GM23338 (cell line): Measurements from ENCODE around the gene MGAT5. TPM values are rescaled to one million over a fixed set of nuclear protein-coding genes. Genes with fewer than 3 reads are reported as not detected.

Experiments
- ATAC-seq: fragments of 200-7000 bp; cut with Tn5 transposase; 3 replicates; pipeline ENCODE4 v1.9.1; 2020
- DNase-seq: peaks from one replicate; pipeline ENCODE4 v3.0.0-alpha.2; 2015; ENCODE audit warnings: low spot score
- H2AFZ ChIP-seq: fragments of 200-600 bp; sonication (generic); 2 replicates; pipeline ENCODE4 v1.8.0; 2016; ENCODE audit warnings: antibody characterized with exemption, mild to moderate bottlenecking, moderate library complexity
- H3F3A ChIP-seq: fragments of 200-600 bp; sonication (generic); replicated peaks from 2 replicates; pipeline ENCODE4 v1.8.0; 2017; ENCODE audit warnings: antibody characterized with exemption, mixed run types, low read depth
- H3K27ac ChIP-seq: fragments of 200-600 bp; sonication (generic); 2 replicates; pipeline ENCODE4 v1.6.1; 2016; ENCODE audit warnings: low read depth
- H3K27me3 ChIP-seq: fragments of 200-600 bp; sonication (generic); 2 replicates; pipeline ENCODE4 v1.8.0; 2016; ENCODE audit warnings: mild to moderate bottlenecking, mixed run types, moderate library complexity; ENCODE audit not compliant: insufficient read depth
- H3K36me3 ChIP-seq: fragments of 200-600 bp; sonication (generic); 2 replicates; pipeline ENCODE4 v1.8.0; 2016; ENCODE audit warnings: mild to moderate bottlenecking; ENCODE audit not compliant: insufficient read depth
- H3K4me1 ChIP-seq: fragments of 200-600 bp; sonication (generic); 2 replicates; pipeline ENCODE4 v1.8.0; 2016; ENCODE audit warnings: mild to moderate bottlenecking, moderate library complexity; ENCODE audit not compliant: insufficient read depth
- H3K4me2 ChIP-seq: fragments of 200-600 bp; sonication (generic); 2 replicates; pipeline ENCODE4 v1.7.1; 2017; ENCODE audit warnings: mixed run types
- H3K4me3 ChIP-seq: fragments of 200-600 bp; sonication (generic); 2 replicates; pipeline ENCODE4 v1.6.1; 2016; ENCODE audit warnings: mixed run types
- H3K79me2 ChIP-seq: fragments of 200-600 bp; sonication (generic); replicated peaks from 2 replicates; pipeline ENCODE4 v1.8.0; 2017; ENCODE audit warnings: mild to moderate bottlenecking; ENCODE audit not compliant: insufficient read depth
- H3K9me2 ChIP-seq: fragments of 200-600 bp; sonication (generic); 2 replicates; pipeline ENCODE4 v1.8.0; 2017; ENCODE audit not compliant: insufficient read depth
- H4K20me1 ChIP-seq: fragments of 200-600 bp; sonication (generic); replicated peaks from 2 replicates; pipeline ENCODE4 v1.8.0; 2017; ENCODE audit warnings: mild to moderate bottlenecking; ENCODE audit not compliant: insufficient read depth
- H3K27ac Mint-ChIP-seq: 2 replicates; pipeline ENCODE4 v1.8.0; 2020; ENCODE audit warnings: inconsistent platforms, mild to moderate bottlenecking, moderate library complexity, mixed read lengths
- H3K27me3 Mint-ChIP-seq: 3 replicates; pipeline ENCODE4 v1.8.0; 2022; ENCODE audit warnings: low read depth, mild to moderate bottlenecking, moderate library complexity, mixed read lengths, inconsistent platforms; ENCODE audit not compliant: insufficient read depth, poor library complexity
- H3K36me3 Mint-ChIP-seq: 3 replicates; pipeline ENCODE4 v1.8.0; 2021; ENCODE audit warnings: low read depth, mild to moderate bottlenecking, inconsistent platforms, moderate library complexity, mixed read lengths
- H3K4me1 Mint-ChIP-seq: 3 replicates; pipeline ENCODE4 v1.8.0; 2020; ENCODE audit warnings: mild to moderate bottlenecking, inconsistent platforms, mixed read lengths
- H3K4me3 Mint-ChIP-seq: 3 replicates; pipeline ENCODE4 v1.8.0; 2021; ENCODE audit warnings: moderate library complexity, mild to moderate bottlenecking, inconsistent platforms, mixed read lengths
- H3K9me3 Mint-ChIP-seq: 3 replicates; pipeline ENCODE4 v1.8.0; 2020; ENCODE audit warnings: moderate library complexity, mild to moderate bottlenecking, inconsistent platforms, mixed read lengths
- EZH2phosphoT487 ChIP-seq: fragments of 200-600 bp; sonication (generic); IDR thresholded peaks from one replicate; pipeline ENCODE4 v1.8.1; 2018; ENCODE audit warnings: antibody characterized with exemption; ENCODE audit not compliant: unreplicated experiment
- JUNB ChIP-seq: IDR thresholded peaks from one replicate; pipeline ENCODE4 v1.6.1; 2016; ENCODE audit warnings: antibody characterized with exemption; ENCODE audit not compliant: unreplicated experiment
- NANOG ChIP-seq: IDR thresholded peaks from 2 replicates; pipeline ENCODE4 v1.6.1; 2016; ENCODE audit warnings: antibody characterized with exemption, borderline replicate concordance
- STAT1 ChIP-seq: IDR thresholded peaks from one replicate; pipeline ENCODE4 v1.6.1; 2016; ENCODE audit warnings: antibody characterized with exemption; ENCODE audit not compliant: unreplicated experiment
- ZNF114 ChIP-seq: fragments of 250-450 bp; sonication (Bioruptor Pico); IDR thresholded peaks from 2 replicates; pipeline ENCODE4 v1.5.0; 2020; ENCODE audit warnings: mild to moderate bottlenecking, moderate library complexity
- polyA plus RNA-seq: library from polyadenylated mRNA; unstranded; fragments of >200 nt; fragmentation: Nextera tagmentation; extraction: Ambion mirVana; gene quantifications from 2 replicates; pipeline ENCODE4 v1.2.1, GENCODE V29; 2016
- total RNA-seq: library from RNA; depleted of rRNA; stranded (reverse); fragments of >200 nt; shearing (Covaris generic); gene quantifications from 2 replicates; pipeline ENCODE4 v1.2.3, GENCODE V29; 2014
- TF ChIP-seq, protein P1 (sequence below), 2 experiments: fragments of 200-600 bp in 1 of 2; sonication (generic) in 1 of 2; conservative IDR thresholded peaks; 2 replicates each; pipeline versions ENCODE4 v1.5.1 to v1.6.1; 2016 to 2017; ENCODE audit warnings: antibody characterized with exemption in 2 of 2, low read depth in 2 of 2, mild to moderate bottlenecking in 2 of 2, moderate library complexity in 1 of 2
- TF ChIP-seq, protein P2 (sequence below): fragments of 250-450 bp; sonication (Bioruptor Pico); IDR thresholded peaks from 2 replicates; pipeline ENCODE4 v1.5.0; 2020; ENCODE audit warnings: mild to moderate bottlenecking, moderate library complexity
- TF ChIP-seq, protein P3 (sequence below): IDR thresholded peaks from 2 replicates; pipeline ENCODE4 v1.6.1; 2016; ENCODE audit warnings: antibody characterized with exemption

MGAT5 gene
- total and polyA plus RNA-seq, 2 experiments from 2014 or later = 4.6 to 27.6 TPM

DNA sequence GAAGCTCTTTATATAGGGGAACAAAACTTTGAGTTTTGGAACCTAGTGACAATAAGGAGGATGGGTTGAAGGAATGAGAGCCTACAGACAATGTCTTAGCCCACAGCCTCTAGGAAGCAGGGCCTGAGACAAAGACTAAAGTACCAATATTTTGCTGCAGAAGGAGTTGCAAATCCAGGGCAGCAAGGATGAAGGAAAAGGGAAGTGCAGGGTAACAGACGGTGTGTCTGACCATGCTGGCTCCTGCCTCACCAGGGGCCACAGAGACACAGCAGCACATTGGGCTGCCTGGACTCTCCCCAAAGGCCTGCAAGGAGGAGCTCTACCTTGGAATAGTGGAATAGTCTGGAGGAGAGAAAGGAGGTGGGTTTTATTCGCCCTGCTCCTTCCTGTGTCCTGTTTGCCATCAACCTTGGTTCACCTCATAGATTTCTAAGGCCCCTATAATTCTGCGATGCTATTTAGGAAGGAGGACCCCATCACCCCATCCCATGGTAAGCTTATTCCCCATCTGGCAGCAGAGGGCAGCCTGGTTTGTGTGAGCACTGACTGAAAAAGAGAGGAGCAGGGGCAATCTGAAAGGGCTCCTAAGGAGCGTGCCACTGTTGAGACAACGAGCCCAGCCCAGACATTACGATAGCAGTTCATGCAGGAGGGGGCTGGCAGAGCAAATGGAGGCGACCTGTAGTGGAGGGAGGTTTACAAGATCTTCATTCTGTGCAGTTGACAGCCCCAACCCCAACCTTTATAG is 143.4 kb downstream of the MGAT5 start:
- Histone ChIP-seq H3K27me3 (no peaks in the 10 kb centered on the region), H3K4me2 (no peak overlapping the region), H3K79me2 (no peaks in the 10 kb centered on the region), H3K4me1 (0 out of 2 replicates have a peak, but pooled peaks cover 4% of the 10 kb centered on the region), H2AFZ (no peak overlapping the region), H3K9me2 (no peaks in the 10 kb centered on the region), H4K20me1 (no peaks in the 10 kb centered on the region), H3K4me3 (no peak overlapping the region), H3K36me3 (no peaks in the 10 kb centered on the region), H3K27ac (no peak overlapping the region), H3F3A (no peaks in the 10 kb centered on the region)
- H3K9me3 Mint-ChIP-seq = no peaks in the 10 kb centered on the region
- no peak overlapping the region for H3K4me3 Mint-ChIP-seq
- no peaks in the 10 kb centered on the region for H3K36me3 Mint-ChIP-seq
- H3K27me3 Mint-ChIP-seq = peaks cover 4% of the 10 kb centered on the region
- peaks cover 22% of the 10 kb centered on the region for H3K4me1 Mint-ChIP-seq
- no peak overlapping the region for H3K27ac Mint-ChIP-seq
- no peak for DNase-seq
- TF ChIP-seq NANOG = no peak
- no peak for TF ChIP-seq JUNB
- TF ChIP-seq EZH2phosphoT487 = no peak
- TF ChIP-seq, protein P1, sequence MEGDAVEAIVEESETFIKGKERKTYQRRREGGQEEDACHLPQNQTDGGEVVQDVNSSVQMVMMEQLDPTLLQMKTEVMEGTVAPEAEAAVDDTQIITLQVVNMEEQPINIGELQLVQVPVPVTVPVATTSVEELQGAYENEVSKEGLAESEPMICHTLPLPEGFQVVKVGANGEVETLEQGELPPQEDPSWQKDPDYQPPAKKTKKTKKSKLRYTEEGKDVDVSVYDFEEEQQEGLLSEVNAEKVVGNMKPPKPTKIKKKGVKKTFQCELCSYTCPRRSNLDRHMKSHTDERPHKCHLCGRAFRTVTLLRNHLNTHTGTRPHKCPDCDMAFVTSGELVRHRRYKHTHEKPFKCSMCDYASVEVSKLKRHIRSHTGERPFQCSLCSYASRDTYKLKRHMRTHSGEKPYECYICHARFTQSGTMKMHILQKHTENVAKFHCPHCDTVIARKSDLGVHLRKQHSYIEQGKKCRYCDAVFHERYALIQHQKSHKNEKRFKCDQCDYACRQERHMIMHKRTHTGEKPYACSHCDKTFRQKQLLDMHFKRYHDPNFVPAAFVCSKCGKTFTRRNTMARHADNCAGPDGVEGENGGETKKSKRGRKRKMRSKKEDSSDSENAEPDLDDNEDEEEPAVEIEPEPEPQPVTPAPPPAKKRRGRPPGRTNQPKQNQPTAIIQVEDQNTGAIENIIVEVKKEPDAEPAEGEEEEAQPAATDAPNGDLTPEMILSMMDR (conservative IDR thresholded peaks at IDR 0.05; ENCODE audit: low read depth in 2 of 2) = peak in 1 of 2 experiments; percentile 29; a peak in 1 of 4 replicates
- ATAC-seq = peak; percentile 70

DNA sequence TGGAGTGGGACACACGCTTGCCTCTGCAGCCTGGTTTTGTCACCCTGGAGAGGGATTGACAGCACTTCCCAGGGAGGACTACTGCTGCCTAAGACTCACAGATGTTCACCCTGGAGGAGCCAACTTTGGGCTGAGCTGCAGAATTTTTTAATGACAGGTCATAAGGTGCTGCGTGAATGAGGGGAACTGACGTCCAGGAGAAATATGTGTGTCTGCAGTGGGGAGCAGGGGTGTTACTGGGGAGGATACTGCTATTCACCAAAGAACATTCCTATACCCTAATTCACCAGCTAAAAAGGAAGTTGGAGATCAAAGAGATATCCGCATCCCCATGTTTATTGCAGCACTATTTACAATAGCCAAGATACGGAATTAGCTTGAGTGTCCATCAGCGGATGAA is 144.4 kb downstream of the MGAT5 start:
- Mint-ChIP-seq H3K27me3 (peaks cover 4% of the 10 kb centered on the region), H3K27ac (peak overlapping the region; percentile 30; the same call in 1 of the 2 replicates), H3K4me1 (peaks cover 19% of the 10 kb centered on the region), H3K9me3 (no peaks in the 10 kb centered on the region), H3K36me3 (no peaks in the 10 kb centered on the region), H3K4me3 (no peak overlapping the region)
- Histone ChIP-seq H4K20me1 (no peaks in the 10 kb centered on the region), H3K79me2 (no peaks in the 10 kb centered on the region), H3K27ac (no peak overlapping the region), H3K36me3 (no peaks in the 10 kb centered on the region), H3K4me2 (no peak overlapping the region), H3K4me3 (no peak overlapping the region), H3F3A (no peaks in the 10 kb centered on the region), H3K27me3 (no peaks in the 10 kb centered on the region), H3K9me2 (no peaks in the 10 kb centered on the region), H2AFZ (no peak overlapping the region), H3K4me1 (0 out of 2 replicates have a peak, but pooled peaks cover 4% of the 10 kb centered on the region)
- DNase-seq (no peak), ATAC-seq (no peak)
- TF ChIP-seq ZNF114 = no peak
- TF ChIP-seq, protein P1 (conservative IDR thresholded peaks at IDR 0.05; ENCODE audit: low read depth in 2 of 2) = no peak
- TF ChIP-seq, protein P2, sequence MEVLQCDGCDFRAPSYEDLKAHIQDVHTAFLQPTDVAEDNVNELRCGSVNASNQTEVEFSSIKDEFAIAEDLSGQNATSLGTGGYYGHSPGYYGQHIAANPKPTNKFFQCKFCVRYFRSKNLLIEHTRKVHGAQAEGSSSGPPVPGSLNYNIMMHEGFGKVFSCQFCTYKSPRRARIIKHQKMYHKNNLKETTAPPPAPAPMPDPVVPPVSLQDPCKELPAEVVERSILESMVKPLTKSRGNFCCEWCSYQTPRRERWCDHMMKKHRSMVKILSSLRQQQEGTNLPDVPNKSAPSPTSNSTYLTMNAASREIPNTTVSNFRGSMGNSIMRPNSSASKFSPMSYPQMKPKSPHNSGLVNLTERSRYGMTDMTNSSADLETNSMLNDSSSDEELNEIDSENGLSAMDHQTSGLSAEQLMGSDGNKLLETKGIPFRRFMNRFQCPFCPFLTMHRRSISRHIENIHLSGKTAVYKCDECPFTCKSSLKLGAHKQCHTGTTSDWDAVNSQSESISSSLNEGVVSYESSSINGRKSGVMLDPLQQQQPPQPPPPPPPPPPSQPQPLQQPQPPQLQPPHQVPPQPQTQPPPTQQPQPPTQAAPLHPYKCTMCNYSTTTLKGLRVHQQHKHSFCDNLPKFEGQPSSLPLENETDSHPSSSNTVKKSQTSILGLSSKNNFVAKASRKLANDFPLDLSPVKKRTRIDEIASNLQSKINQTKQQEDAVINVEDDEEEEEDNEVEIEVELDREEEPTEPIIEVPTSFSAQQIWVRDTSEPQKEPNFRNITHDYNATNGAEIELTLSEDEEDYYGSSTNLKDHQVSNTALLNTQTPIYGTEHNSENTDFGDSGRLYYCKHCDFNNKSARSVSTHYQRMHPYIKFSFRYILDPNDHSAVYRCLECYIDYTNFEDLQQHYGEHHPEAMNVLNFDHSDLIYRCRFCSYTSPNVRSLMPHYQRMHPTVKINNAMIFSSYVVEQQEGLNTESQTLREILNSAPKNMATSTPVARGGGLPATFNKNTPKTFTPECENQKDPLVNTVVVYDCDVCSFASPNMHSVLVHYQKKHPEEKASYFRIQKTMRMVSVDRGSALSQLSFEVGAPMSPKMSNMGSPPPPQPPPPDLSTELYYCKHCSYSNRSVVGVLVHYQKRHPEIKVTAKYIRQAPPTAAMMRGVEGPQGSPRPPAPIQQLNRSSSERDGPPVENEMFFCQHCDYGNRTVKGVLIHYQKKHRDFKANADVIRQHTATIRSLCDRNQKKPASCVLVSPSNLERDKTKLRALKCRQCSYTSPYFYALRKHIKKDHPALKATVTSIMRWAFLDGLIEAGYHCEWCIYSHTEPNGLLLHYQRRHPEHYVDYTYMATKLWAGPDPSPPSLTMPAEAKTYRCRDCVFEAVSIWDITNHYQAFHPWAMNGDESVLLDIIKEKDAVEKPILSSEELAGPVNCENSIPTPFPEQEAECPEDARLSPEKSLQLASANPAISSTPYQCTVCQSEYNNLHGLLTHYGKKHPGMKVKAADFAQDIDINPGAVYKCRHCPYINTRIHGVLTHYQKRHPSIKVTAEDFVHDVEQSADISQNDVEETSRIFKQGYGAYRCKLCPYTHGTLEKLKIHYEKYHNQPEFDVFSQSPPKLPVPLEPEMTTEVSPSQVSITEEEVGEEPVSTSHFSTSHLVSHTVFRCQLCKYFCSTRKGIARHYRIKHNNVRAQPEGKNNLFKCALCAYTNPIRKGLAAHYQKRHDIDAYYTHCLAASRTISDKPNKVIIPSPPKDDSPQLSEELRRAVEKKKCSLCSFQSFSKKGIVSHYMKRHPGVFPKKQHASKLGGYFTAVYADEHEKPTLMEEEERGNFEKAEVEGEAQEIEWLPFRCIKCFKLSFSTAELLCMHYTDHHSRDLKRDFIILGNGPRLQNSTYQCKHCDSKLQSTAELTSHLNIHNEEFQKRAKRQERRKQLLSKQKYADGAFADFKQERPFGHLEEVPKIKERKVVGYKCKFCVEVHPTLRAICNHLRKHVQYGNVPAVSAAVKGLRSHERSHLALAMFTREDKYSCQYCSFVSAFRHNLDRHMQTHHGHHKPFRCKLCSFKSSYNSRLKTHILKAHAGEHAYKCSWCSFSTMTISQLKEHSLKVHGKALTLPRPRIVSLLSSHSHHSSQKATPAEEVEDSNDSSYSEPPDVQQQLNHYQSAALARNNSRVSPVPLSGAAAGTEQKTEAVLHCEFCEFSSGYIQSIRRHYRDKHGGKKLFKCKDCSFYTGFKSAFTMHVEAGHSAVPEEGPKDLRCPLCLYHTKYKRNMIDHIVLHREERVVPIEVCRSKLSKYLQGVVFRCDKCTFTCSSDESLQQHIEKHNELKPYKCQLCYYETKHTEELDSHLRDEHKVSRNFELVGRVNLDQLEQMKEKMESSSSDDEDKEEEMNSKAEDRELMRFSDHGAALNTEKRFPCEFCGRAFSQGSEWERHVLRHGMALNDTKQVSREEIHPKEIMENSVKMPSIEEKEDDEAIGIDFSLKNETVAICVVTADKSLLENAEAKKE (CRISPR knock-in tag) = no peak
- TF ChIP-seq, protein P3, sequence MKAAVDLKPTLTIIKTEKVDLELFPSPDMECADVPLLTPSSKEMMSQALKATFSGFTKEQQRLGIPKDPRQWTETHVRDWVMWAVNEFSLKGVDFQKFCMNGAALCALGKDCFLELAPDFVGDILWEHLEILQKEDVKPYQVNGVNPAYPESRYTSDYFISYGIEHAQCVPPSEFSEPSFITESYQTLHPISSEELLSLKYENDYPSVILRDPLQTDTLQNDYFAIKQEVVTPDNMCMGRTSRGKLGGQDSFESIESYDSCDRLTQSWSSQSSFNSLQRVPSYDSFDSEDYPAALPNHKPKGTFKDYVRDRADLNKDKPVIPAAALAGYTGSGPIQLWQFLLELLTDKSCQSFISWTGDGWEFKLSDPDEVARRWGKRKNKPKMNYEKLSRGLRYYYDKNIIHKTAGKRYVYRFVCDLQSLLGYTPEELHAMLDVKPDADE = no peak
- TF ChIP-seq STAT1 = no peak
